SU-DHL-6 (cell line): ENCODE data around the gene REXO4.

Experiments used
- H2AFZ ChIP-seq: fragments of 200-600 bp; sonication (generic); 2 replicates; pipeline ENCODE4 v1.6.1; 2014; ENCODE audit warnings: low read depth, mild to moderate bottlenecking, moderate library complexity, mixed read lengths, antibody characterized with exemption, low read length; ENCODE audit not compliant: severe bottlenecking
- H3F3A ChIP-seq: fragments of 200-600 bp; shearing (Covaris generic); 2 replicates; pipeline ENCODE4 v1.6.0; 2016; ENCODE audit warnings: antibody characterized with exemption, mild to moderate bottlenecking; ENCODE audit not compliant: insufficient read depth
- H3K27ac ChIP-seq: fragments of 200-600 bp; sonication (generic); 2 replicates; pipeline ENCODE4 v1.5.1; 2016; ENCODE audit warnings: low read depth, mild to moderate bottlenecking, low read length, moderate library complexity, mixed read lengths
- H3K27me3 ChIP-seq: fragments of 200-600 bp; sonication (generic), shearing (Covaris generic); 2 replicates; pipeline ENCODE4 v1.6.0; 2014; ENCODE audit warnings: mild to moderate bottlenecking, low read length
- H3K36me3 ChIP-seq: fragments of 200-600 bp; sonication (generic); 2 replicates; pipeline ENCODE4 v1.6.1; 2014; ENCODE audit warnings: mild to moderate bottlenecking, low read length, mixed read lengths
- H3K4me2 ChIP-seq: fragments of 300-600, 200-600 bp; shearing (Covaris generic), sonication (generic); 2 replicates; pipeline ENCODE4 v1.6.0; 2014; ENCODE audit warnings: low read length, low read depth, mild to moderate bottlenecking; ENCODE audit not compliant: poor library complexity, severe bottlenecking
- H3K4me3 ChIP-seq: fragments of 200-600 bp; sonication (generic); 2 replicates; pipeline ENCODE4 v1.5.1; 2014; ENCODE audit warnings: antibody characterized with exemption, low read length, mild to moderate bottlenecking, mixed read lengths; ENCODE audit not compliant: insufficient read depth, poor library complexity, severe bottlenecking
- H3K79me2 ChIP-seq: fragments of 200-600 bp; sonication (generic); 2 replicates; pipeline ENCODE4 v1.6.1; 2014; ENCODE audit warnings: mild to moderate bottlenecking, low read length, moderate library complexity; ENCODE audit not compliant: insufficient read depth
- H3K9ac ChIP-seq: fragments of 200-600 bp; sonication (generic); 2 replicates; pipeline ENCODE4 v1.7.0; 2014; ENCODE audit warnings: mild to moderate bottlenecking, low read length
- H3K9me2 ChIP-seq: fragments of 200-600 bp; sonication (generic); replicated peaks from 2 replicates; pipeline ENCODE4 v1.6.1; 2014; ENCODE audit warnings: low read length; ENCODE audit not compliant: insufficient read depth
- H3K9me3 ChIP-seq: fragments of 200-600 bp; sonication (generic); 2 replicates; pipeline ENCODE4 v1.6.1; 2014; ENCODE audit warnings: low read length, mixed read lengths; ENCODE audit not compliant: insufficient read depth
- H4K20me1 ChIP-seq: fragments of 200-600 bp; sonication (generic); 2 replicates; pipeline ENCODE4 v1.6.1; 2014; ENCODE audit warnings: low read depth, mild to moderate bottlenecking, antibody characterized with exemption, low read length, moderate library complexity, mixed read lengths
- EZH2phosphoT487 ChIP-seq: fragments of 200-600 bp; sonication (generic), shearing (Covaris generic); conservative IDR thresholded peaks from 2 replicates; pipeline ENCODE4 v1.6.1; 2018; ENCODE audit warnings: mild to moderate bottlenecking, antibody characterized with exemption, low read length, moderate library complexity, mixed read lengths
- TF ChIP-seq, protein P1 (sequence below): fragments of 200-600 bp; sonication (generic); IDR thresholded peaks from one replicate; pipeline ENCODE4 v1.5.1; 2017; ENCODE audit warnings: antibody characterized with exemption, mild to moderate bottlenecking, low read length, moderate library complexity; ENCODE audit not compliant: insufficient read depth, poor library complexity, severe bottlenecking

REXO4 gene

DNA sequence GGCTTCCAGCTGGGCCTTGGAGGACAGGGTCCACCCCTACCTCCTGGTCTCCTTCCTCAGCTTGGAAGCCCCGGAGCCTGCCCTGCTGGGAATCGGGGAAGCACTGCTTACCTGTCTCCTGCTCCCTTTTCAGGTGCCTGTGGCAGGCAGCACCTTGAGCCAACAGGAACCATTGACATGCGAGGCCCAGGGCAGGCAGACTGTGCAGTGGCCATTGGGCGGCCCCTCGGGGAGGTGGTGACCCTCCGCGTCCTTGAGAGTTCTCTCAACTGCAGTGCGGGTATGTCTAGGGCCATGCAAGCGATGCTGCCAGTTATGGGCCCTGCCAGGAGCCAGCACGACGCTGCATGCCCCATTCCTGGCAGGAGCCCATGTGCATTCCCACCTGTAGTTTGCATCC, 38.1 kb upstream of the REXO4 start:
- Histone ChIP-seq H2AFZ (no peak overlapping the region), H3K9me3 (no peaks in the 10 kb centered on the region), H3K27ac (no peak overlapping the region), H3K4me3 (no peak overlapping the region), H4K20me1 (no peaks in the 10 kb centered on the region), H3F3A (no peaks in the 10 kb centered on the region), H3K36me3 (no peaks in the 10 kb centered on the region), H3K9me2 (no peaks in the 10 kb centered on the region), H3K9ac (no peak overlapping the region), H3K79me2 (no peaks in the 10 kb centered on the region), H3K27me3 (no peaks in the 10 kb centered on the region), H3K4me2 (no peak overlapping the region)
- TF ChIP-seq, protein P1, sequence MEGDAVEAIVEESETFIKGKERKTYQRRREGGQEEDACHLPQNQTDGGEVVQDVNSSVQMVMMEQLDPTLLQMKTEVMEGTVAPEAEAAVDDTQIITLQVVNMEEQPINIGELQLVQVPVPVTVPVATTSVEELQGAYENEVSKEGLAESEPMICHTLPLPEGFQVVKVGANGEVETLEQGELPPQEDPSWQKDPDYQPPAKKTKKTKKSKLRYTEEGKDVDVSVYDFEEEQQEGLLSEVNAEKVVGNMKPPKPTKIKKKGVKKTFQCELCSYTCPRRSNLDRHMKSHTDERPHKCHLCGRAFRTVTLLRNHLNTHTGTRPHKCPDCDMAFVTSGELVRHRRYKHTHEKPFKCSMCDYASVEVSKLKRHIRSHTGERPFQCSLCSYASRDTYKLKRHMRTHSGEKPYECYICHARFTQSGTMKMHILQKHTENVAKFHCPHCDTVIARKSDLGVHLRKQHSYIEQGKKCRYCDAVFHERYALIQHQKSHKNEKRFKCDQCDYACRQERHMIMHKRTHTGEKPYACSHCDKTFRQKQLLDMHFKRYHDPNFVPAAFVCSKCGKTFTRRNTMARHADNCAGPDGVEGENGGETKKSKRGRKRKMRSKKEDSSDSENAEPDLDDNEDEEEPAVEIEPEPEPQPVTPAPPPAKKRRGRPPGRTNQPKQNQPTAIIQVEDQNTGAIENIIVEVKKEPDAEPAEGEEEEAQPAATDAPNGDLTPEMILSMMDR: no peak
- TF ChIP-seq EZH2phosphoT487: no peak

GRCh38 chr9:133454943-133455673, 37.3 kb upstream of the REXO4 start:
- no peaks in the 10 kb centered on the region for H3K27me3 ChIP-seq
- no peak overlapping the region for H3K9ac ChIP-seq
- H3K4me3 ChIP-seq: no peak overlapping the region
- H3K36me3 ChIP-seq: no peaks in the 10 kb centered on the region
- no peak for TF ChIP-seq EZH2phosphoT487
- TF ChIP-seq, protein P1: no peak
- H3K79me2 ChIP-seq: no peaks in the 10 kb centered on the region
- no peak overlapping the region for H3K27ac ChIP-seq
- H3K9me2 ChIP-seq: no peaks in the 10 kb centered on the region
- no peaks in the 10 kb centered on the region for H4K20me1 ChIP-seq
- no peaks in the 10 kb centered on the region for H3F3A ChIP-seq
- no peaks in the 10 kb centered on the region for H3K9me3 ChIP-seq
- H2AFZ ChIP-seq: no peak overlapping the region
- H3K4me2 ChIP-seq: no peak overlapping the region

- no peaks in the 10 kb centered on the region for H3K79me2 ChIP-seq
- no peaks in the 10 kb centered on the region for H3K27me3 ChIP-seq
- no peak overlapping the region for H2AFZ ChIP-seq
- no peaks in the 10 kb centered on the region for H4K20me1 ChIP-seq
- H3K27ac ChIP-seq: no peak overlapping the region
- no peaks in the 10 kb centered on the region for H3F3A ChIP-seq
- H3K9ac ChIP-seq: no peak overlapping the region
- H3K4me2 ChIP-seq: no peak overlapping the region
- no peaks in the 10 kb centered on the region for H3K9me2 ChIP-seq
- no peak overlapping the region for H3K4me3 ChIP-seq
- H3K36me3 ChIP-seq: no peaks in the 10 kb centered on the region
- TF ChIP-seq, protein P1: no peak
- no peak for TF ChIP-seq EZH2phosphoT487
- H3K9me3 ChIP-seq: no peaks in the 10 kb centered on the region
Measured at GRCh38 chr9:133454325-133454724, 36.5 kb upstream of the REXO4 start.
